Dedifferentiated amniotic fluid mesenchymal stem cell (primary cell): ENCODE results near the gene NOS1AP.

Experiments used
- DNase-seq: peaks from one replicate; pipeline ENCODE4 v3.0.0-alpha.2; 2016; ENCODE audit errors: extremely low spot score

The NOS1AP gene

GRCh38 chr1:162138112-162138511 is 68.6 kb downstream of the NOS1AP start:
- no peak for DNase-seq

- DNase-seq: no peak
Observed at GRCh38 chr1:162138599-162139181, 69.2 kb downstream of the NOS1AP start.

GRCh38 chr1:162139211-162139610 is 69.7 kb downstream of the NOS1AP start:
- DNase-seq: no peak

GRCh38 chr1:162141281-162142054 is 72.0 kb downstream of the NOS1AP start:
- no peak for DNase-seq

- no peak for DNase-seq
Observed at GRCh38 chr1:162142968-162143367, 73.5 kb downstream of the NOS1AP start.

GRCh38 chr1:162144268-162144667 is 74.8 kb downstream of the NOS1AP start:
- no peak for DNase-seq

- no peak for DNase-seq
Observed at GRCh38 chr1:162144853-162145252, 75.4 kb downstream of the NOS1AP start.

GRCh38 chr1:162145280-162145965 is 75.9 kb downstream of the NOS1AP start:
- DNase-seq: no peak

GRCh38 chr1:162145966-162146696 is 76.6 kb downstream of the NOS1AP start:
- DNase-seq: no peak

- DNase-seq: no peak
Observed at GRCh38 chr1:162147760-162148159, 78.3 kb downstream of the NOS1AP start.

- no peak for DNase-seq
Observed at GRCh38 chr1:162150112-162150511, 80.6 kb downstream of the NOS1AP start.

GRCh38 chr1:162151900-162152829 is 82.7 kb downstream of the NOS1AP start:
- DNase-seq: no peak

GRCh38 chr1:162153374-162153773 is 83.9 kb downstream of the NOS1AP start:
- DNase-seq: no peak

- DNase-seq: no peak
Observed at GRCh38 chr1:162157469-162157868, 88.0 kb downstream of the NOS1AP start.

GRCh38 chr1:162158624-162159271 is 89.3 kb downstream of the NOS1AP start:
- DNase-seq: no peak

- DNase-seq: no peak
Observed at GRCh38 chr1:162159515-162159914, 90.0 kb downstream of the NOS1AP start.

- DNase-seq: no peak
Observed at GRCh38 chr1:162161916-162162550, 92.5 kb downstream of the NOS1AP start.

GRCh38 chr1:162165528-162165927 is 96.0 kb downstream of the NOS1AP start:
- no peak for DNase-seq

- DNase-seq: no peak
Observed at GRCh38 chr1:162166917-162167615, 97.6 kb downstream of the NOS1AP start.

- DNase-seq: no peak
Observed at GRCh38 chr1:162168261-162168660, 98.8 kb downstream of the NOS1AP start.
